Purkinje cell (primary cell): ENCODE measurements around the gene ZNF416. TPM values are rescaled to one million over a fixed set of nuclear protein-coding genes. Genes with fewer than 3 reads are reported as not detected.

Experiments used
- polyA plus RNA-seq: library from polyadenylated mRNA; unstranded; fragments of >200 nt; fragmentation: Nextera tagmentation; gene quantifications from 2 replicates; pipeline ENCODE4 v1.2.1, GENCODE V29; 2014

Gene ZNF416
- polyA plus RNA-seq: 0.74 and 1.5 TPM in 2 replicates

DNA sequence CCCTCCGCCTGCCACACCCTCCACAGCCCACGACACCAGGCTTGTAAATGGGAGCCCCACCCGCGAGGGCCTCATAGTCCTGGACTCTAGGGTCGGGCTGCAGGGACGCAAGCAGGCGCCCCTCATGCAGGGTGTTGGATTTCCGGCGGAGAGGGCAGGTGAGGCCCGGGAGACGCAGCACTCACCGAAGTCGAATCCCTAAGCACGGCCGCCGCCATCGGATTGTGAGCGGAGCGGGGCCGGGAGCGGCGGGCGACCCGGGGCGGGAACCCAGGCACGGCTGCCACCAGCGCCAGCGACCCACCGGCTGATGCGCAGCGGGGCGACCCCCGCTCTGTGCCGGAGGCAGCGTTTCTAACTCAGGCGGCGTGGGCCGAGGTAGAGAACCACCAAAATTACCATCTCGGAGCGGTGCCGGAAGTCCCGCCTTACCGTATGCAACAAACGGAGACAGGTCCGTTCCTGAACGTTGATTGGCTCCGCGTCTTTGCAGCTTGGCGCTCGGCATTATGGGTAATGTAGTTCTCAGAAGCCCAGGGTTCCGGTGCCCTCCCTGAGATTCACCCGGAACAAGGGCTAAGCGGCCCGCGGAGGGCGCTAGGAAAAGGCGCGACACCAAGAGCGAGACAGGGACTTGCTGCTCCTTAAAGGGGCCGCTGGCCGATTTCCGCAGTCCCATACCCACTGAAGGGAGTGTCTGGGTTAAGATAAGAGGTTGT is at the start of gene ZNF416:
Gene ZNF416, minus strand, starts transcription at position 425 of the 719 bp plus-strand sequence. Its CDS starts 207 bp downstream, at position 218.

DNA sequence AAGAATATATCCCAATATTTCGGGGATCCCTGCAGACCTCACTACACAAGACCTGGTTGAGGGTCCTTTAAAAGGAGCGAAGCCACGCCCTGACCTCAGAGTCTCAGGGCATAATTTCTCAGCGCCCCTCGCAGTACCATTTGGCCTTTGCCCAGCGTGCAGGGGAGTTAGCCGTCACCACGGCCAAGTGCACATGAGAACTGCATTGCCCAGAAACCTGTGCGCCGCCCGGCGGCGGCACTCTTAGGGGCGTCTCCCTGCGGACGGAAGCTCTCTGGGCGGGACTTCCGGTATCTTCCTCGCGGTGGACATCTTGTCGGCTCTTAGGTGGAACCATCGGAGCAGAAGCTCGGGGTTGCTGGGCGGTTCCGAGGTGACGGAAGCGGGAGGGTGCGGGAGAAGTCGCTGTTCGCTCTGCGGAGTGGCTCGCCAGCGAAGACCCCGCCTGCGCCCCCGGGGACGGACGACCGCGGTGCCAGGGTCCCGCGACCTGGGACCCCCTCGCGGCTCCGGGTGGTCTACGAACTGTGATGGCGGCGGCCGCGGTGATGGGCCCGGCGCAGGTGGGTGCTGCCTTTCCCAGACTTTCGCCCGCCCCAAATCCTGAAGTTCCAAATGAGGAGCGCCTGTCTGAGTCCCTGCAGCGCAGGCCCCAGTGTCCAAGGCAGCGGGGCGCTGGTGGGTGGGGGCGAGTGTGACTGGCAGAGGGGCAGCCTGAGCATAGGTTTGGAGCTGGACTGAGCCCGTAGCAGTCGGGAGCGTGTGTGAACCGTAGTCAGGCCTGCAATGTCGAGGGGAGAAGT is 35.4 kb upstream of the ZNF416 start, which contains the start of gene ZNF134:
Gene ZNF134, plus strand, starts transcription at position 302 of the 803 bp plus-strand sequence. CDS start 5,227 bp downstream, outside the sequence.

DNA sequence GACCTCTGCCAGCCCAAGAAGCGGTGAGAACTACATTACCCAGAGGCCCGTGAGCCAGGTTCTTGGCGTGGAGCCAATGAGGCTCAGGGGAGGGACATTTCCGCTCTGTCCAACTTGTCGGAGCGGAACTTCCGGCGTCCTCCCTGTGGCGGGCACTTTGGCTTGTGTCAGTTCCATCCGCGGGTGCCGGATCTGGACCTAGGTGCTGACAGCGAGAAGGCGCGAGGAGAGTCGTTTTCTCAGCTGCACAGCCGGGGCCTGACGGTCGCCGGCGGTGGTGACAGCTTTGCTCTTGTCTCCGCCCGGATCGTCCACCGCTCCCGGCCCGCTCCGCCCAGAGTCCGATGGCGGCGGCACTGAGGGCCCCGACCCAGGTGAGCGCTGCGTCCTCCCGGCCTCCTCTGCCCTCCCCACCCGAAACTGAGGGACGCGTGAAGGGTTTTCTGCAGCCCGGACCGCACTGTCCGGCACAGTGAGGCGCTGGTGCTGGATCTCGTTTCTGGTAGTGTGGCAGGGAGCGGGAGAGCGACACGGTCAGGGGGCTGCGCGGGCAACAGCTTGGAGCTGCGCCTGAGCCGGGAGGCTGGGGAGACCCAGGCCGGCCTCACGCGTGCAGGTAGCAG is 21.2 kb upstream of the ZNF416 start, which contains the start of gene ZNF530:
Gene ZNF530, plus strand, starts transcription at position 125 of the 623 bp plus-strand sequence. CDS start 4,461 bp downstream, outside the sequence.

DNA sequence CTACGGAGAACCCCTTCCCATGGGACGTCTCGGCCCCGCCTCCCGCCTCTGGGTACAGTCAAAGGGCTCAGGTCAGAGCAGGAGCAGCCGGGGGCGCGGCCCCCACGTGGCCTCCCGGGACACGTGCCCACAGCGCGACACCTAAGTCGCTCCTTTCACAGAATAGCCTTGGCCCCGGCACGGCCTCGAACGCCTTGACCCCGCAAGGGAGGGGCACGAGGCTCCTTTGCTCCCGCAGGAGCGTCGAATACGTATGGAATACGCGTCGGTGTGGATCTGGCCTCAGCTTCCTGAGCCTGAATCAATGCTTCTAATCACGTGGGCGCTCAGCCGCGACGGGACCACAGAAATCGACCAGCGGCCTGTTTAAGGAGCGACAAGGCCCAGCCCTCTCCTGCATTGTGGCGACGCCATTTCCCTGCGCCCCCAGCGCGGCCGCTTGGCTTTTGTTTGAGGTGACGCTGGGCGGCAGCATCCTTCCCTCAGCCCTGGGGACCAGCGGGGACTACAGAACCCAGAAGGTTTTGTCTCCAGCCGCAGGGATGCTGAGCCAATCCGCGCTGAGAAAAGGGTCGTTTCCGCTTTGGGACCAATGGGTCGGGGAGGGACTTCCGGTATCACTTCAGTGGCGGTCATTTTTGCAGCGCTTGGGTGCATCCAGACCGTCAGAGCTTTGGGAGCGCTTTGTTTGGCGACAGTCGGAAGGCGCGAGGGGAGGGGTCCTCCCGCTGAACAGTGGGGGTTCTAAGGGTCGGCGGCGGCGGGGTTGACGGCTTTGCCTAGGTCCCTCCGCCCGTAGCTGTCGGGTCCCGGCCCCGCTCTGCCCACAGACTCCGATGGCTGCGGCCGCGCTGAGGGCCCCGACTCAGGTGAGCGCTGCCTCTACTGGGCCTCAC is 5.1 kb upstream of the ZNF416 start, which contains the start of gene ZIK1:
Gene ZIK1, plus strand, starts transcription at position 625 of the 896 bp plus-strand sequence. Its CDS starts 212 bp downstream, at position 837.

DNA sequence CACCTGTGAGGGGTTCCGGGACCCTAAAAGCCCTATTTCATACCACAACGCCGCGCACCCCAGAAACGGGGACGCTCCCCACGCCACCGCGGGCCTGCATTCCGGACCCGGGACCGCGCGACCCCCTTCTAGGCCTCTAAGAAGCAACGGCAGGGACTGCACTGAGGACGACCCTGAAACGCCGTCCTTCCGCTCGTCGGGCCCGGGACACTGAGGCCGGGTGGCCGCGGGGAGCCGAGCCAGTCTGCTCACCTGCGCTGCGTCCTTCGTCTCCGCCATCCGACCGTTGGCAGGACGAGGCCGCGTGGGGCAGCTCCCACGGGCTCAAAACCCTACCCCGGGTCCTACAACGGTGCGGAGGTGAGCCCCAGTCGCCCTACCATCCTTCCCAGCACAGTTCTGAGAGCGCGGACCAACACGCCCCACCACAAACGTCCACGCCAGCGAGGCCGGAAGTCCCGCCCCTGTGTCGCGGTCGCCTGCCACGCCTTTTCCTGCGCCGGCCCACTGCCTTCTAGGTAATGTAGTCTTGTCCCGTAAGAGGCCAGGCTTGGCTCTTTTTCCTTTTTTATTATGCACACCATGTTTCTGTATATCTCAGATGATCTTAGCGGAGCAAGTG is 19.2 kb downstream of the ZNF416 start, which contains the start of gene ZNF550:
Gene ZNF550, minus strand, starts transcription at position 460 of the 622 bp plus-strand sequence. Its CDS starts 181 bp downstream, at position 279.

DNA sequence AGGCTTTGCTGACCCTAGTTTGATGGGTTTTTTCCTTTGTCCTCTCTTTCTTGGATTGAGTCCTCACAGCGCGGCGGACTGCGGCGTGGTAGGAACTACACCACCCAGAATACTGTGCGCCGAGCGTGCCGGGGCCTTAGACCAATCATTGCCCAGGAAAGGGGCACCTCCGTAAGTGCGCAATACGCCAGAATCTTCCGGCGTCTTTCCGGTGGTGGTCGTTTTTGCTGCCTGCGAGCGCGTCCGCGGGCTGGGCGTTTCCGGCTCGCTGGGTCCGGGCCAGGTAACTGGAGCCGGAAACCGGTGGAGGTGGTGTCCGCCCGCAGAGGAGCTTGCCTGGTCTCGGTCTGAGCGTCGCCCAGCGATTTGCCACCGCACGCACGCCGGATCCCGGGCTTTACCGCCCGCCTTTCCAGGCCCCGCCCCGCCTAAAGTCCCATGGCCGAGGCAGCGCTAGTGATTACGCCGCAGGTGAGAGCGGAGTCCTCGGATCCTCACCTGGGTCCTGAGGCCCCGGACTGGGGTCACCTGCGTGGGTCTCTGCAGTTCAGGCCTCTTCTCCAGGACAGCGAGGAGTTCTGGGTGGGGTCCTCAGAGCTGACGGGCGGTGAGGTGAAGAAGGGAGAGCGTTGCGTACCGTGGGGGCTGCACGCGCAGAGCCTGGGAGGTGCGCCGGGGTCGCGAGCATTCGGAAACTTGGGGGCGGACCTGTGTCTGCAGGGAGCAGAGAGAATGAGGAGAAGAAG is 51.4 kb downstream of the ZNF416 start, which contains the start of gene ZNF549:
Gene ZNF549, plus strand, starts transcription at position 221 of the 746 bp plus-strand sequence. Its CDS starts 218 bp downstream, at position 439.

Other genes with a start within 250 kb of the ZNF416 start
- gene ZNF304, start 227.6 kb downstream of the ZNF416 start, polyA plus RNA-seq: 1.7 and 3.0 TPM in 2 replicates
- gene TRAPPC2B, start 215.4 kb downstream of the ZNF416 start, polyA plus RNA-seq: 115 and 174 TPM in 2 replicates
- 7.0 and 8.8 TPM in 2 replicates for gene ZNF547, start 215.4 kb downstream of the ZNF416 start, polyA plus RNA-seq
- gene ZNF548, start 189.1 kb downstream of the ZNF416 start, polyA plus RNA-seq: 0.88 and 1.4 TPM in 2 replicates
- 3.6 and 9.0 TPM in 2 replicates for gene ZNF17, start 167.8 kb downstream of the ZNF416 start, polyA plus RNA-seq
- gene ZNF749, start 143.6 kb downstream of the ZNF416 start, polyA plus RNA-seq: 6.2 and 14.8 TPM in 2 replicates
- 1.3 and 2.1 TPM in 2 replicates for gene VN1R1, start 121.8 kb downstream of the ZNF416 start, polyA plus RNA-seq
- 3.0 and 6.0 TPM in 2 replicates for gene ZNF772, start 101.3 kb downstream of the ZNF416 start, polyA plus RNA-seq
- 2.4 and 7.4 TPM in 2 replicates for gene ZNF419, start 91.2 kb downstream of the ZNF416 start, polyA plus RNA-seq
- 1.4 and 4.0 TPM in 2 replicates for gene ZNF773, start 79.0 kb downstream of the ZNF416 start, polyA plus RNA-seq
- gene ZNF549, start 51.6 kb downstream of the ZNF416 start, polyA plus RNA-seq: 2.5 and 3.0 TPM in 2 replicates
- gene ZNF550, start 19.0 kb downstream of the ZNF416 start, polyA plus RNA-seq: 3.2 and 4.0 TPM in 2 replicates
- 2.0 and 2.3 TPM in 2 replicates for gene ZIK1, start 5.2 kb upstream of the ZNF416 start, polyA plus RNA-seq
- 5.2 and 5.9 TPM in 2 replicates for gene ZNF530, start 21.0 kb upstream of the ZNF416 start, polyA plus RNA-seq
- 5.3 and 6.1 TPM in 2 replicates for gene ZNF134, start 35.3 kb upstream of the ZNF416 start, polyA plus RNA-seq
- gene ZNF211, start 54.3 kb upstream of the ZNF416 start, polyA plus RNA-seq: 2.0 and 4.7 TPM in 2 replicates
- gene ZSCAN4, start 90.0 kb upstream of the ZNF416 start, polyA plus RNA-seq: not detected in 2 replicates
- gene ZNF551, start 103.1 kb upstream of the ZNF416 start, polyA plus RNA-seq: 1.3 and 1.6 TPM in 2 replicates
- 1.8 and 3.3 TPM in 2 replicates for gene ZNF154, start 130.3 kb upstream of the ZNF416 start, polyA plus RNA-seq
- 3.8 and 9.9 TPM in 2 replicates for gene ZNF671, start 148.7 kb upstream of the ZNF416 start, polyA plus RNA-seq
- 2.2 and 2.5 TPM in 2 replicates for gene ZNF776, start 167.9 kb upstream of the ZNF416 start, polyA plus RNA-seq
- 1.1 and 3.2 TPM in 2 replicates for gene ZNF586, start 190.8 kb upstream of the ZNF416 start, polyA plus RNA-seq
- 2.5 and 2.6 TPM in 2 replicates for gene ZNF552, start 236.0 kb upstream of the ZNF416 start, polyA plus RNA-seq